Stimulated activated naive CD4-positive, alpha-beta T cell treated with Interleukin-2 at 50 U/mL for 16 hours (primary cell): Measurements from ENCODE around the gene SHROOM3.

Source experiments
- DNase-seq: peaks from one replicate; lab custom pipeline; 2025; lab: John Stamatoyannopoulos, UW

SHROOM3 gene

DNA sequence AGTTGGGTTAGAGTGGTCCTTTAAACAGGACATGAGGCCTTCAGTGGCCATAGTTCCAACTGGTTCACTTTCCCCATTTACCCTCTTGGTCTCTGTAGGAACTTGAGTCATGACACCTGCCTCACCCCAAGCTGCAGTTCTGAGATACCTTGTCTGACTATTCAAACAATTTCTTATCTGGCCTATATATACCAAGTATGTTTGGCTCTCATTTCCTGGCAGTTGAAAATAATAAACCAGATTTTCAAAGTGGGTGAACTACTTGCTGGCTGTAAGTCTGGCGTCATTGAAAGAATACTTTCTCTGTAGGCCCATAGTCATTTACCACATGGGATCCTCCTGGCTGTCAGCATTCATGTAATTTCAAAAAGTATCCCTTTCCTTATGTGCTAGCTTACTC is 228.8 kb downstream of the SHROOM3 start:
- no peak for DNase-seq

DNA sequence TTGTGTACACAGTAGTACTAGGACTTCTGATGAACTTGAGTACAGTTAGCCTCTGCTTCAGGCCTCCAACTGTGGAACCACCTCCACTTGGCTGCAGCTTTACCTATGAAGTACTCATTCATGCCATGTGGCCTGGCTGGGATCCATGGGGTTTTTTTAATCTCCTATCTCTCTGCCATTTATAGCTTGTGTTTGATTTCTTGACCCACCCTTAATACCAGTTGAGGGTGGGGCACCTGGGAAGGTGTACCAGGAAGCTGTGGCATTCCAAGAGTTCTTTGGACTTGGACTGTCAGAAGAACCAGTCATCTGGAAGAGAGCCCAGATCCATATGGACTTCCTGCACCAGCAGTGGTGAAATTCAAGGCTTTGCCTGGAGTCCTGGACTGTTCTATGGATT is 230.1 kb downstream of the SHROOM3 start:
- DNase-seq: no peak

DNA sequence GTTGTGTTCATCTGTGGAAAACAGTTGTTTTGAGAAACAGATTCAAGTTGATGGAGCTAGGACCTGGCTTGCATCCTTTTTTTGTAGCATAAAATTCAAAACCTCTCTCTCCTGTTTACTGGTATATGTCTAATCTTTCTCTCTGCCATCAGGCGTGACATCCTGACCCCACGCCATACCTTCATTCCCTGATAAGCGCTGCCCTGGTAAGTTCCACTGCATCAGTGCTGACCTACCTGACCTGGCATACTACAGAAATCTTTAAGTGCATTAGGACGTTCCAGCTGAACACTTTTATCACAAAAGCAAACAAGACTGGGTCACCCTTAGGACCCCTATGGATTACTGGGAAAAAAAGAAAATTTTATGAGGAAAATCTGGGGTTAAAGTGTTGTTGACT is 230.7 kb downstream of the SHROOM3 start:
- DNase-seq: no peak

DNA sequence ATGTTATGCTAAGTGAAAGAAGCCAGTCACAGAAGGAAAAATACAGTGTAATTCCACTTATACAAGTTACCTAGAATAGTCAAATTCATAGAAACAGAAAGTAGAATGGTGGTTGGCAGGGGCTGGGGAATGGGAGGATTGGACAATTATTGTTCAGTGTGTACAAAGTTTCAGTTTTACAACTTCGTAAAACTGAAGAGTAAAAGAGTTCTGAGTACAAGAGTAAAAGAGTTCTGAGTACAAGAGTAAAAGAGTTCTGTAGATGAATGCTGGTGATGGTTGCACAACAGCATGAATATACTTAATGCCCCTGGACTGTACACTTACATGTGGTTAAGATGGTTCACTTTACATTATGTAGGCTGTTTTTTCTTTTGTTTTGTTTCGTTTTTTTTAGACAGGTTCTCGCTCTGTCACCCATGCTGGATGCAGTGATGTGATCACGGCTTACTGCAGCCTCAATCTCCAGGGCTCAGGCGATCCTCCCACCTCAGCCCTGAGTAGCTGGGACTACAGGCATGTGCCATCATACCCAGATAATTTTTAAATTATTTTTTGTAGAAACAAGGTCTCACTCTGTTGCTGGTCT is 232.0 kb downstream of the SHROOM3 start:
- no peak for DNase-seq

GRCh38 chr4:76670631-76671030 is 235.6 kb downstream of the SHROOM3 start:
- DNase-seq: no peak

DNA sequence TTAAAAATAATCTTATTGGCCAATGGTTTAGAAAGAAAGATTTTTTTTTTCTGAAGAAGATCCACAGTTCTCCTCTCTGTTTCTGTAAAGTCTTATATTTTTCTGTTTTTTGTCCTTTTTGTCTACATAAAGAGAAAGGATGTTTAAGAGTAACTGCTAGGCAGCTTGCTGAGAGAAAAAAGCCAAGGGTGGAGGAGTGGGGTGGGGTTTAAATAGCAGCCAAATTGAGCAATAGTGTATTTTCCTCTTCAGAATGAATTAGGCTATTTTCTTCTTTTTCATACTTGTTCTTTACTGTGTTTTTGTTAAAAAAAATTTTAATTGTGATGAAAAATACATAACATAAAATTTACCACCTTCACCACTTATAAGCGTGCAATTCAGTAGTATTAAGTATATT is 238.3 kb downstream of the SHROOM3 start:
- DNase-seq: no peak

GRCh38 chr4:76674983-76675382 is 240.0 kb downstream of the SHROOM3 start:
- DNase-seq: no peak

DNA sequence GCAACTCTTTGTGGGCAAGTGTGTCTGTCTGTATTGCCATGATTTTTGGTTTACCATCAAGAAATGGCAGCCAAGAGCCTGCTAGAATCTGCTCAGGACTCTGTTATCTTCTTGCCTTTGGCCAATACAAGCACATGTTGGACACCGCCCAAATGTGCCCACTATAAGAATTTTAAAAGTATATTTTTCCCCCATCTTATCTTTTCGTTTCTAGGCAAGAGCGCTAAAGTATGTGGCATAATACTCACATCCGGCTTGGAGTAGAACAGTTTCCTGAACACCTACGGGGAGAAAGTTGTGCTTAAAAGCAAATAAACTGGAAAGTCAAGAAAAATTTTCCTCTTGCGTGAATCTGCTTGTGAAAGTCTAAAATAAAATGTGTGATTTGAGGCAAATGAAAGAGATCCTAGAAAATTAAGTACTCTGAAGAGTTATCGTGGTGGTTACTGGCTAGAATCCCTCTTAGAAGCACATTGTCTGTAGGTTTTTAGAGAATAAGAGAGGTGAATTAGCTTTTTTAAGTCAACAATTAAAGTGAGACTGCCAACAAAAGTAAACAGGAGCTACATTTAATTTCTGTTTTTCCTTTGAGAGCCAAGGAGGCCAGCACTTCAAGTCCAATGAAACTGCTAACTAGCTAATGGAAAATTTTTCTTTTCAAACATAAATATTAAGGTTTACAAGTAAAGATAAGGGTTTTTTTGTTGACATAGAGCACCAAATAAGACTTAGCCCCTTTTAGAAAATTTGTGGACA is 242.7 kb downstream of the SHROOM3 start:
- DNase-seq: no peak

GRCh38 chr4:76679691-76680090 is 244.7 kb downstream of the SHROOM3 start:
- DNase-seq: no peak

- DNase-seq: no peak
Measured at GRCh38 chr4:76680952-76681351, 245.9 kb downstream of the SHROOM3 start.

- no peak for DNase-seq
Measured at GRCh38 chr4:76681996-76682395, 247.0 kb downstream of the SHROOM3 start.

DNA sequence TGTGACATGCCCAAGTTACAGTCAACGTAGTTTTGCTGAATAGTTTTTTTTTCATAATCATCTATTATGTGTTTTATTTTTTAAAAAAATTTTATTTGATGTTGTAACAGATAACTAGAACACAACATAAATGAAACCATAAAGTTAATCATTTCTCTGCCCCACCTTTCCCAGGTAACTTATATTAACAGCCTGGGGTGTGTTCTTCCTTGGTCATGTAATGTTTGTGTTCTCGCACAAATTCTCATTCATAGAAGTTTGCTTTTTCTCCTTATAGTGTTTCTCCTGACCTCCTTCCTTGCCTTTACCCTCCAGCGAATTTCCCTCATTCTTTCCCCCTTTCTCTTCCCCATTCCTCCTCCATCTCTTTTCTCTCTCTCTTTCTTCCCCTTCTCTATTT is 248.1 kb downstream of the SHROOM3 start:
- no peak for DNase-seq

- no peak for DNase-seq
Measured at GRCh38 chr4:76687746-76688448, 252.9 kb downstream of the SHROOM3 start.

- no peak for DNase-seq
Measured at GRCh38 chr4:76688619-76689144, 253.7 kb downstream of the SHROOM3 start.

DNA sequence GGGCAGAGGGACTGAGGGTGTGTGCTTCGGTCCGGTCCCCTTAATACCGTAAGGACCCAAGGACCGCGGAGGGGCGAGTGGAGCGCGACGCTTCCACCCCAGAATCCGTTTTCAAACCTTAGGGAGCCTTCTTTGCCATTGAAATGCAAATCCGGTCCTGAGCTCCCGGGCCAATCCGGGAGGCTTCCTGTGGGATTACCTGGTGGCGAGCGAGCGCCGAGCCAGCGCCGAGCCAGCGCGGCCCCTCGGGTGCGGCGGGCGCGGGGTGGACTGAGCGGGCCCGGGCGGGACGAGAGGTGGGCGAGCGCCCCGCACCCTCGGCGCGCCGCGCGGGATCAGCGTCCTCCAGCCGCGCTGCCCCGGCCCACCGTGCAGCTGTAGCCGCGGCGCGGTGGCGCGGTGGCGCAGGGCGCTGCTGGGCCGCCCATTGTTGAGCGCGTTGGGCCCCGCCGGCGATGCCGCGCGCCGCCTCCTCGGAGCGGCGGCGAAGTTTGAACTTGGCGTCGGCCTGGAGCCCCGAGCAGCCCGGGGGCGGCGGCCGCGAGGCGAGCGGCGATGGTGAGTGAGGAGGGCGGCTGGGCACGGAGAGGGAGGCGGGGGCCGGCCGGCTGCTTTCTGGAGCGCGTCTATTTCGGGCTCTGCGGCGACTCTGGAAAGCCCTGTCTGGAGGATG is 254.3 kb downstream of the SHROOM3 start:
- no peak for DNase-seq

- no peak for DNase-seq
Measured at GRCh38 chr4:76690011-76690905, 255.2 kb downstream of the SHROOM3 start.

- DNase-seq: no peak
Measured at GRCh38 chr4:76690906-76691275, 255.9 kb downstream of the SHROOM3 start.

GRCh38 chr4:76691807-76692582 is 257.0 kb downstream of the SHROOM3 start:
- DNase-seq: no peak

DNA sequence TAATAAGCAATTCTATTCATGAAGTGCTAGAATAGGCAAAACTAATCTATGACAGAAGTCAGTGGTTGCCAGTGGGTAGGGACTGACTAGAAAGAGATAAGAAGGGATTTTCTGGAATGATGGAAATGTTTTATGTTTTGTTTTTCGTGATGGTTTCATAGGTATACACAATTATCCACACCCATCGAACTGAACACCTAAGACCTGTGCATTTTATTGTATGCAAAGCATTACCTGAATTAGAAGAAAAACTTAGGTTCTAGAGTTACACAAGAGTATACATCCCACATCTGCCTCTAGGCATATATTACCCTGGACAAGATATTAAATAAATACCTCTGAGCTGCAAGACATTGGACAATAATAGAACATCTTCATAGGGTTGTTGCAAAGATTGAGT is 257.7 kb downstream of the SHROOM3 start:
- no peak for DNase-seq

GRCh38 chr4:76694056-76694455 is 259.0 kb downstream of the SHROOM3 start:
- no peak for DNase-seq

DNA sequence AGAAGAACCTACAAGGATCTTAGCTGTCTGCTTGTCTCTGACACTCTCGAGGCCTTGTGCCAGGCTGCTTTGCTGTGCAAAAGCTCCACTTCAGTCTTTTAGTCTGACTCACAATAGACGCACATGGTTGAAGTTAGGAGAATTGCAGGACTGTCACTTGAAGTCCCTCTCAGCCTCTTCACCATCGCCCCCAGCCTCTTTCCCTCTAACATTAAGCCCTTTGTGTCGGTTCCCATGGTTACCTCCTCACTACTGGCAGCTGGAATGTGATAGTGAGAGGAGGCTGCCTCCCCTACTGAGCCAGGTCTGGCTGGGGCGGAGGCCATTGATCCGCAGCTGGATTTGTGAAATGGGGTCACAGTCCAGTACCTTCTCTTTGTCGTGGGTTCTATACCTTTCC is 261.1 kb downstream of the SHROOM3 start:
- DNase-seq: no peak
